CD4-positive, alpha-beta T cell (primary cell): ENCODE results near the gene SRRD. TPM values are rescaled to one million over a fixed set of nuclear protein-coding genes. Genes with fewer than 3 reads are reported as not detected.
"Not testable (repeated sequence)": the region's sequence is repeated elsewhere in the genome, so short reads cannot be mapped to it uniquely, and the experiment has no call there.

Source experiments
- ATAC-seq: fragments of 200-7000 bp; cut with Tn5 transposase; one replicate; pipeline ENCODE4 v1.10.0; 2022; ENCODE audit warnings: mild to moderate bottlenecking; ENCODE audit not compliant: poor library complexity
- CTCF ChIA-PET: fragments of 350-600 bp; sonication (Branson Sonifier 250); formaldehyde crosslinking; loops from one replicate; lab custom pipeline; 2021; ENCODE audit warnings: antibody characterized with exemption, inconsistent platforms; lab: Charles Lee
- POLR2A ChIA-PET: fragments of 350-600 bp; sonication (Branson Sonifier 250); formaldehyde crosslinking; loops from one replicate; lab custom pipeline; 2021; ENCODE audit warnings: antibody characterized with exemption, inconsistent platforms; lab: Charles Lee
- DNase-seq, 14 experiments: peaks; one replicate each; pipeline ENCODE4 v3.0.0-alpha.2; 2013 to 2020; ENCODE audit warnings: mixed read lengths in 2 of 14
- H3K27ac ChIP-seq, 2 donors: one replicate each; pipeline versions ENCODE4 v1.5.1 to v1.7.0; 2013; ENCODE audit warnings: low read length in 2 of 2, low read depth in 1 of 2, mild to moderate bottlenecking in 1 of 2
- H3K27me3 ChIP-seq, 2 experiments: 1 replicate in 1 of 2; 2 replicates in 1 of 2; pipeline versions ENCODE4 v1.6.1 to v1.7.0; 2013; ENCODE audit warnings: low read length in 2 of 2, control low read depth in 1 of 2, mild to moderate bottlenecking in 1 of 2, moderate library complexity in 1 of 2; ENCODE audit not compliant: insufficient read depth in 2 of 2, control insufficient read depth in 1 of 2
- H3K36me3 ChIP-seq: one replicate; pipeline ENCODE4 v1.6.1; 2013; ENCODE audit warnings: low read length, control low read depth; ENCODE audit not compliant: insufficient read depth
- H3K4me1 ChIP-seq: one replicate; pipeline ENCODE4 v1.6.1; 2013; ENCODE audit warnings: low read length, control low read depth; ENCODE audit not compliant: insufficient read depth
- H3K4me3 ChIP-seq: one replicate; pipeline ENCODE4 v1.5.1; 2013; ENCODE audit warnings: mild to moderate bottlenecking, low read length, moderate library complexity
- H3K9me3 ChIP-seq, 2 experiments: 1 replicate in 1 of 2; 2 replicates in 1 of 2; pipeline versions ENCODE4 v1.6.1 to v1.7.0; 2013; ENCODE audit warnings: low read length in 2 of 2, mild to moderate bottlenecking in 2 of 2, control low read depth in 1 of 2, moderate library complexity in 1 of 2; ENCODE audit not compliant: control insufficient read depth in 1 of 2, insufficient read depth in 1 of 2
- H3K27ac Mint-ChIP-seq: one replicate; pipeline ENCODE4 v1.8.0; 2020; ENCODE audit warnings: mixed read lengths
- H3K27me3 Mint-ChIP-seq: one replicate; pipeline ENCODE4 v1.8.0; 2021; ENCODE audit warnings: mixed read lengths
- H3K36me3 Mint-ChIP-seq: one replicate; pipeline ENCODE4 v1.8.0; 2021; ENCODE audit warnings: low read depth, mixed read lengths
- H3K4me1 Mint-ChIP-seq: one replicate; pipeline ENCODE4 v1.8.0; 2021; ENCODE audit warnings: low read depth, mixed read lengths
- H3K4me3 Mint-ChIP-seq: one replicate; pipeline ENCODE4 v1.8.0; 2020; ENCODE audit warnings: mild to moderate bottlenecking, mixed read lengths
- H3K9me3 Mint-ChIP-seq: one replicate; pipeline ENCODE4 v1.8.0; 2020; ENCODE audit warnings: mixed read lengths
- CTCF ChIP-seq: fragments of 200-600 bp; IDR thresholded peaks from one replicate; pipeline ENCODE4 v1.8.0; 2022; ENCODE audit warnings: antibody characterized with exemption, mild to moderate bottlenecking
- intact Hi-C, 2 experiments: fragments of 100-400 bp; cut with DNase I in 1 of 2; cut with micrococcal nuclease in 1 of 2; formaldehyde crosslinking; loops; one replicate each; pipeline versions ENCODE4 v1.15.1 to v1.9.0; 2023 to 2025; cut with DNase I, micrococcal nuclease
- total RNA-seq, 174 experiments: library from RNA in 2 of 174; stranded (reverse) in 2 of 174; gene quantifications; one replicate each; pipeline ENCODE4 v1.2.3 and lab custom pipeline; 2021 to 2026

The SRRD gene
- total RNA-seq, 2 experiments from 2014 or later = 25.8 to 27.2 TPM

- no peaks in the 10 kb centered on the region for H3K27me3 ChIP-seq
- no peak overlapping the region for H3K4me3 Mint-ChIP-seq
- intact Hi-C loops = no loop called here
- ChIA-PET POLR2A (no interaction called here), CTCF (no interaction called here)
- H3K27ac Mint-ChIP-seq = no peak overlapping the region
- peaks cover 17% of the 10 kb centered on the region for H3K4me1 ChIP-seq
- no peaks in the 10 kb centered on the region for H3K27me3 Mint-ChIP-seq
- ATAC-seq (no peak), DNase-seq (no peak)
- no peak overlapping the region for H3K4me3 ChIP-seq
- no peak for TF ChIP-seq CTCF
- H3K4me1 Mint-ChIP-seq = peaks cover 14% of the 10 kb centered on the region
- no peak overlapping the region for H3K27ac ChIP-seq
- H3K36me3 ChIP-seq = peaks cover 22% of the 10 kb centered on the region
- peaks cover 5% of the 10 kb centered on the region for H3K36me3 Mint-ChIP-seq
- no peaks in the 10 kb centered on the region for H3K9me3 Mint-ChIP-seq
- H3K9me3 ChIP-seq = no peaks in the 10 kb centered on the region
Observed at GRCh38 chr22:26436903-26437515, 46.7 kb upstream of the SRRD start.

GRCh38 chr22:26437694-26438392 lies 45.8 kb upstream of the SRRD start:
- ChIA-PET POLR2A (no interaction called here), CTCF (no interaction called here)
- no peak overlapping the region for H3K27ac ChIP-seq
- H3K27me3 ChIP-seq = no peaks in the 10 kb centered on the region
- no peak overlapping the region for H3K4me3 Mint-ChIP-seq
- no peak overlapping the region for H3K27ac Mint-ChIP-seq
- intact Hi-C loops = no loop called here
- no peak for DNase-seq
- no peak for TF ChIP-seq CTCF
- no peak overlapping the region for H3K4me3 ChIP-seq
- no peaks in the 10 kb centered on the region for H3K9me3 Mint-ChIP-seq
- peaks cover 13% of the 10 kb centered on the region for H3K4me1 ChIP-seq
- no peaks in the 10 kb centered on the region for H3K27me3 Mint-ChIP-seq
- no peaks in the 10 kb centered on the region for H3K9me3 ChIP-seq
- peaks cover 14% of the 10 kb centered on the region for H3K4me1 Mint-ChIP-seq
- H3K36me3 Mint-ChIP-seq = peaks cover under 1% of the 10 kb centered on the region
- H3K36me3 ChIP-seq = peaks cover 23% of the 10 kb centered on the region
- no peak for ATAC-seq

GRCh38 chr22:26438776-26439175 lies 44.9 kb upstream of the SRRD start:
- H3K27ac ChIP-seq, H3K9me3 ChIP-seq, H3K4me3 Mint-ChIP-seq, POLR2A ChIA-PET, CTCF ChIA-PET, H3K27me3 Mint-ChIP-seq, H3K4me3 ChIP-seq, H3K27me3 ChIP-seq, H3K36me3 Mint-ChIP-seq, H3K9me3 Mint-ChIP-seq, H3K27ac Mint-ChIP-seq, DNase-seq, intact Hi-C loops, ATAC-seq: not testable (repeated sequence)
- peaks cover 14% of the 10 kb centered on the region for H3K4me1 Mint-ChIP-seq
- peaks cover 24% of the 10 kb centered on the region for H3K36me3 ChIP-seq
- H3K4me1 ChIP-seq = peaks cover 13% of the 10 kb centered on the region
